Measurements from ENCODE around the gene OR12D1.

The OR12D1 gene

DNA sequence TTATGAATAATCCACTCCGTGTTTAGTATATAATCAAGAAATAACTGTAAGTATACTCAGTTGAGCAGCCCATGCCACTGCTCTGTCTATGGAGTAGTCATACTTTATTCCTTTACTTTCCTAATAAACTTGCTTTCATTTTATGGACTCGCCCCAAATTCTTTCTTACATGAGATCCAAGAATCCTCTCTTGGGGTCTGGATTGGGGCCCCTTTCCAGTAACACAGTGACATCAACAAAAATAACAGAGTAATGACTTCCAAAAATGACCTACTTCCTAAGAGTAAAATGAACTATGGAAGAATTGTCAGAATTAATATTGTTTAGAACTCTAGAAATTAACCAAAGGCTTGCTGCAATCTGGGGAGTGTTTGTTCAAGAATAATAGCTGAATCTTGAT, 51.1 kb downstream of the OR12D1 start:
- no peak for DNase-seq (ENCODE audit: low read depth)

DNA sequence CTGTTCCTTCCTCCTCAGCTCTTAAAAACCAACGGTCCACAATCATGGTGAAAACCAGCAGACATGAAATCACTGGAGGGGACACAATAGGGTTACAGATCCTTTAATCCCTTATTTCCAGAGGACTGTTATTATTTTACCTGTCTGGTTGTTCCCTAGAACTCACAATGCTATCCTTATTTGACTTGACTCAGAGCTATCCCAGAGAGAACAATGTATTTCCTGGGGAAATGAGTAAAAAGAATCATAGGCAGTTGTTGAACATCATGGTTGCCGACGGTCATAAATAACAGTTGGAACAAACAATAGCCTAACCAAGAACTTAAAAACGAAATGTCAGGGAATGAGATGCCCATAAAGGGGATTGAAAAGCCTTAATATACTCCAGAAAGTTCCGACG, 51.5 kb downstream of the OR12D1 start:
- no peak for DNase-seq (ENCODE audit: low read depth)
